ENCODE results near the gene IDI2. TPM values are rescaled to one million over a fixed set of nuclear protein-coding genes. Genes with fewer than 3 reads are reported as not detected.

IDI2 gene
- total RNA-seq, 4 donors from 2014 or later: not detected

DNA sequence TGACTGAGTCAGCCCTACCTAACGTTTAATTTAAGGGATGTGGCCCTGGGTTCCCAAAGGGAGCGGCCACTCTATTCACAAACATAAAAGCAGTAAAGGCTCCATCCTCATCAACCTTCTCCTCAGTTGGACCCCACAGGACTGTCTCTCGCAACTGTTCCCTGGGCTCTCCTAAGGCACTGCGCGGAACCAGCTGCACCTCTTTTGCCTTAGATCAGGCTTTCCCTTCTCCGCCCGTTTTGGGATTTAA, 38.1 kb downstream of the IDI2 start:
- H3K4me3 ChIP-seq (replicated peaks in 1 of 3): peak overlapping the region; percentile 58 to 87 (median 80)
- H3K36me3 ChIP-seq: no peaks in the 10 kb centered on the region
- H3K4me1 ChIP-seq: peaks cover 28 to 36% of the 10 kb centered on the region in 2 donors
- H3K9me3 ChIP-seq: no peaks in the 10 kb centered on the region
- intact Hi-C loops (cut with DNase I): loop anchor here (5.0 to 10.0 kb wide), 2 partner anchors 55 to 163 kb away; partner anchors contain the start of gene LARP4B
- H3K27ac ChIP-seq: peak overlapping the region; percentile 73 to 87 (median 85)
- 19% methylated on average over 6 to 7 of the region's 7 CpGs for WGBS, 2 donors
- TF ChIP-seq, protein P1, sequence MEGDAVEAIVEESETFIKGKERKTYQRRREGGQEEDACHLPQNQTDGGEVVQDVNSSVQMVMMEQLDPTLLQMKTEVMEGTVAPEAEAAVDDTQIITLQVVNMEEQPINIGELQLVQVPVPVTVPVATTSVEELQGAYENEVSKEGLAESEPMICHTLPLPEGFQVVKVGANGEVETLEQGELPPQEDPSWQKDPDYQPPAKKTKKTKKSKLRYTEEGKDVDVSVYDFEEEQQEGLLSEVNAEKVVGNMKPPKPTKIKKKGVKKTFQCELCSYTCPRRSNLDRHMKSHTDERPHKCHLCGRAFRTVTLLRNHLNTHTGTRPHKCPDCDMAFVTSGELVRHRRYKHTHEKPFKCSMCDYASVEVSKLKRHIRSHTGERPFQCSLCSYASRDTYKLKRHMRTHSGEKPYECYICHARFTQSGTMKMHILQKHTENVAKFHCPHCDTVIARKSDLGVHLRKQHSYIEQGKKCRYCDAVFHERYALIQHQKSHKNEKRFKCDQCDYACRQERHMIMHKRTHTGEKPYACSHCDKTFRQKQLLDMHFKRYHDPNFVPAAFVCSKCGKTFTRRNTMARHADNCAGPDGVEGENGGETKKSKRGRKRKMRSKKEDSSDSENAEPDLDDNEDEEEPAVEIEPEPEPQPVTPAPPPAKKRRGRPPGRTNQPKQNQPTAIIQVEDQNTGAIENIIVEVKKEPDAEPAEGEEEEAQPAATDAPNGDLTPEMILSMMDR (IDR thresholded peaks at IDR 0.05): no peak
- TF ChIP-seq POLR2A (IDR thresholded peaks at IDR 0.05): no peak
- DNase-seq: no peak
- H3K27me3 ChIP-seq: no peaks in the 10 kb centered on the region

DNA sequence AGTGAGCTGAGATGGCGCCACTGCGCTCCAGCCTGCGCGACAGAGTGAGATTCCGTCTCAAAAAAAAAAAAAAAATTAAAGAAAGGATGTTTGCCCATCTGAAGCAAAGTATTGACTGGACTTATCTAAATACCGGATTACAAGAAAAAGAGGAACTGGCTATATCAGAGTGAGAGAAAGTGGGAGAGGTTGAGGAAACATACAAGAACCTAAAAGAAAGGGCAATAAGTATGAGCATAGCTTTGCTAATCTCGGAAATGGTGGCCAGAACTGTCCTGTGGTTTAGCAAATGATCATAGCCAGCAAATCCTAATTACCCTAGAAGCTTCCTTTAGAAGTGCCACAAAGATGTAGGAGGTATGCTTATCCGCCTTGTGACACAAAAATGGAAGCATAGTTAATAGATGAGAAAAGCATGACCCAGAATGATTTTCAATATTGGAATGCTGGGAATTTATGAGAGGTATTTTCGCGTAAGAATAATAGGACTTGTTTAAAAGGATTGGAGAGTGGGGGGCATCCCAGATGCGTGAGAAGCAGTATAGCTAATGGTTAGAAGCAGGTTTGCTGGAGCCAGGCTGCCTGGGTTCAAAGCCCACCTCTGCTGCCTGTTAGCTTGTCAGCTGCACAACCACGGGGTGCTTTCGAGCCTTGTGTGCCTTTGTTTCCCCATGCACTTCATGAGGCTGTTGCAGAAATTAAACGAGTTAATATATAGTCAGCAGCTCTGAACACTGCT, 38.6 kb downstream of the IDI2 start:
- Histone ChIP-seq H3K4me1 (peaks cover 28 to 36% of the 10 kb centered on the region in 2 donors), H3K4me3 (replicated peaks in 1 of 3) (peak overlapping the region in 1 of 3 donors; percentile 58), H3K27me3 (no peaks in the 10 kb centered on the region), H3K36me3 (no peaks in the 10 kb centered on the region), H3K9me3 (no peaks in the 10 kb centered on the region), H3K27ac (peak overlapping the region; percentile 15 to 87 (median 85))
- TF ChIP-seq, protein P1 (IDR thresholded peaks at IDR 0.05): no peak
- no peak for TF ChIP-seq POLR2A (IDR thresholded peaks at IDR 0.05)
- 77 to 78% methylated on average over 14 of the region's 14 CpGs for WGBS, 2 donors
- intact Hi-C loops (cut with DNase I): loop anchor here (5.0 to 10.0 kb wide), 2 partner anchors 55 to 162 kb away; partner anchors contain the start of gene LARP4B
- no peak for DNase-seq

DNA sequence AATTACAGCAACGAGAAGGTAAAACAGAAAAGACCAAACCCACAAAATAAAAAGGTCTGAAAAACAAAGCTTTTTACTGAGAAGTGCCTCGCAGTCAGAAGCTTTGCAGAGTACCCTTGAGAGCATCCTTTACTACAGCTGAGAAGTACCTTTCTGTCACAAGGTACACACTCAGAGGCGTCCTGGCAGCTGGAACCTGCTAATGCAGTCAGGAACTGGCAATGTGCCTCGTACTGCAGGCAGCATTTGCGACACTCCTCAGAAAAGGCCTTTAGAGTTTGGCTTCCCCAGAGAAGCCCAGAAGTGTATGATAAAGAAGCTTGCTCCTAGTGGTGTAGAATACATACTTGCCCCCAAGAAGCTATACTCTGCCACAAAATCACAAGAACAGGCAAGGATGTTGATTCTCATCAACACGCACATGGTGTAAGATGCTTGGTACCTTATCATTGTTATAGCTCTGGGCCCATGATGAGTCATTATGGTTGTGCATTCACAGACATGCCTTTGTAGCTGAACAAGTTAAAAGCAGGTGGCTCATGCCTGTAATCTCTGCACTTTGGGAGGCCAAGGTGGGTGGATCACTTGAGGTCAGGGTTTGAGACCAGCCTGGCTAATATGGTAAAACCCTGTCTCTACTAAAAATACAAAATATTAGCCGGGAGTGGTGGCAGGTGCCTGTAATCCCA, 39.4 kb downstream of the IDI2 start:
- peak; percentile 93 to 94 for DNase-seq
- H3K4me1 ChIP-seq: peaks cover 28 to 36% of the 10 kb centered on the region in 2 donors
- intact Hi-C loops (cut with DNase I): loop anchor here (5.0 to 10.0 kb wide), 2 partner anchors 54 to 161 kb away; partner anchors contain the start of gene LARP4B
- no peaks in the 10 kb centered on the region for H3K9me3 ChIP-seq
- H3K27me3 ChIP-seq: no peaks in the 10 kb centered on the region
- TF ChIP-seq POLR2A (IDR thresholded peaks at IDR 0.05): peak in 1 of 2 donors; percentile 8
- TF ChIP-seq, protein P1 (IDR thresholded peaks at IDR 0.05): no peak
- 24 to 57% methylated on average over 7 of the region's 7 CpGs for WGBS, 2 donors
- no peak overlapping the region for H3K4me3 ChIP-seq (replicated peaks in 1 of 3)
- H3K36me3 ChIP-seq: no peaks in the 10 kb centered on the region
- peak overlapping the region; percentile 66 to 85 (median 76) for H3K27ac ChIP-seq

DNA sequence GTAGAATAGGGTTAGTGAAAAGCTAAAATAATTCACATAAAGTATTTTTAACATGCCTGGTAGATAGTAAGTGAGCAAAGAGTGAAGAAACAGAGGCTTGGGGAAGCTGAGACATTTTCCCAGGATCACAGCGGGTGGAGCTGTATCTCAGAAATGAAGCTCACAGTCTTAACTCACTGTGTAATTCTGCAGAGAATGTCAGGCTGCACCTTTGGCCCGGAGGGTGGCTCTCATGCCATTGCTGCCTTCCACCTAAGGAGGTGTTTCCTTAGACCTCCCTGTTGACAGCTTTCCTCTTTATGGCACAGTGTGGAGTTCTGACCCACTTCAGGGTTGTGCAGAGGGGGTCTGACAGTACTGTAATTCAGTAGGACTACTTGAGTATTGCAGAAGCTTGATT, 40.3 kb downstream of the IDI2 start:
- Histone ChIP-seq H3K4me3 (replicated peaks in 1 of 3) (no peak overlapping the region), H3K27me3 (no peaks in the 10 kb centered on the region), H3K27ac (peak overlapping the region; percentile 66 to 85 (median 76)), H3K4me1 (peaks cover 28 to 36% of the 10 kb centered on the region in 2 donors), H3K36me3 (no peaks in the 10 kb centered on the region), H3K9me3 (no peaks in the 10 kb centered on the region)
- TF ChIP-seq POLR2A (IDR thresholded peaks at IDR 0.05): no peak
- TF ChIP-seq, protein P1 (IDR thresholded peaks at IDR 0.05): no peak
- intact Hi-C loops (cut with DNase I): loop anchor here (5.0 to 10.0 kb wide), 2 partner anchors 53 to 161 kb away; partner anchors contain the start of gene LARP4B
- DNase-seq: no peak
- WGBS, 2 donors: 91 to 94% methylated on average over 2 of the region's 2 CpGs

Data from thyroid gland (tissue), 4 donors.